ENCODE data around the gene AKAP13.

GRCh38 chr15:85792912-85793590 is 412.6 kb downstream of the AKAP13 start:
- no peak for TF ChIP-seq CTCF (IDR thresholded peaks at IDR 0.05)
- TF ChIP-seq POLR2A (IDR thresholded peaks at IDR 0.05), result no peak

All from uterus (tissue), 2 donors.